ENCODE measurements around the gene SKI. TPM values are rescaled to one million over a fixed set of nuclear protein-coding genes. Genes with fewer than 3 reads are reported as not detected.
A peak's percentile ranks its signal among the peaks of the same experiment; 100 is the strongest.

SKI gene
- total and polyA plus RNA-seq, 9 of the 15 experiments (the other 6 are each of a cell fraction or from before 2014, with no cell fraction given) = 0.10 to 60.5 (median 4.6) TPM

GRCh38 chr1:2212532-2213491 lies 15.3 kb upstream of the SKI start (continued):
- TF ChIP-seq MTA2 (IDR thresholded peaks at IDR 0.05; ENCODE audit: low read depth) (peak; percentile 31; the same call in 1 of the 2 replicates), E2F6 (IDR thresholded peaks at IDR 0.05; ENCODE audit: borderline replicate concordance in 1 of 2, extremely low read depth in 1 of 2, insufficient read depth in 1 of 2, insufficient read length in 1 of 2, low read depth in 1 of 2, low read length in 1 of 2, poor library complexity in 1 of 2, severe bottlenecking in 1 of 2) (peak; percentile 83 to 88), COPS2 (conservative IDR thresholded peaks at IDR 0.05) (no peak), ZNF384 (IDR thresholded peaks at IDR 0.05; ENCODE audit: low read depth, low read length) (no peak), MLLT1 (IDR thresholded peaks at IDR 0.05) (no peak), SAFB2 (IDR thresholded peaks at IDR 0.05; ENCODE audit: borderline replicate concordance, low read depth, low read length, severe bottlenecking) (no peak), SMARCB1 (IDR thresholded peaks at IDR 0.05; ENCODE audit: insufficient read length, low read depth) (no peak), HCFC1 (IDR thresholded peaks at IDR 0.05; ENCODE audit: low read depth, low read length) (no peak), RAD21 (CRISPR knock-in tag; conservative IDR thresholded peaks at IDR 0.05 in 1 of 2, IDR thresholded peaks at IDR 0.05 in 1 of 2) (peak; percentile 34 to 38), PRDM10 (IDR thresholded peaks at IDR 0.05; ENCODE audit: partially characterized antibody) (peak; percentile 32), ZNF76 (CRISPR knock-in tag; IDR thresholded peaks at IDR 0.05; ENCODE audit: borderline replicate concordance) (0 out of 2 replicates have a peak, but pooled peaks have one; percentile 32), CGGBP1 (CRISPR knock-in tag; IDR thresholded peaks at IDR 0.05) (no peak), GTF2E2 (tag; IDR thresholded peaks at IDR 0.05) (peak; percentile 39; the same call in 1 of the 2 replicates), TGIF2 (CRISPR knock-in tag; IDR thresholded peaks at IDR 0.05) (no peak), PBX2 (CRISPR knock-in tag; IDR thresholded peaks at IDR 0.05; ENCODE audit: low read depth) (no peak), PBX2 (tag; conservative IDR thresholded peaks at IDR 0.05; ENCODE audit: low read depth) (no peak)

Data from K562 (cell line).